Activated CD8-positive, alpha-beta memory T cell treated with anti-CD3 and anti-CD28 coated beads for 36 hours (primary cell): ENCODE data around the gene CHAC2. TPM values are rescaled to one million over a fixed set of nuclear protein-coding genes. Genes with fewer than 3 reads are reported as not detected.

Experiments used
- CTCF ChIA-PET: fragments of 350-600 bp; sonication (Branson Sonifier 250); formaldehyde crosslinking; loops from one replicate; lab custom pipeline; 2021; ENCODE audit warnings: antibody characterized with exemption; lab: Charles Lee
- POLR2A ChIA-PET: fragments of 350-600 bp; sonication (Branson Sonifier 250); formaldehyde crosslinking; loops from one replicate; lab custom pipeline; 2021; ENCODE audit warnings: antibody characterized with exemption; lab: Charles Lee
- total RNA-seq, 2 experiments: library from RNA; stranded (reverse); gene quantifications; one replicate each; pipeline ENCODE4 v1.2.3, GENCODE V29; 2021

The CHAC2 gene
- total RNA-seq, 2 experiments from 2014 or later: 24.9 to 25.7 TPM

- CTCF ChIA-PET: interaction anchor here (0.6 to 2.5 kb wide), 3 partner anchors 15 to 27 kb away, joined by 3 to 6 read pairs (median 4); no protein-coding TSS in a partner anchor
- POLR2A ChIA-PET: interaction anchor here (3.1 kb wide), 1 partner anchor 18 kb away, joined by 35 read pairs; the partner anchor contains the start of genes ASB3 and ERLEC1
Observed at GRCh38 chr2:53769318-53769945, 1.8 kb downstream of the CHAC2 start.

GRCh38 chr2:53770264-53770663 is 2.7 kb downstream of the CHAC2 start:
- ChIA-PET POLR2A (interaction anchor here (0.6 kb wide), 4 partner anchors 15 to 781 kb away, joined by 3 to 7 read pairs (median 5); no protein-coding TSS in a partner anchor), CTCF (interaction anchor here (0.6 kb wide), 1 partner anchor 26 kb away, joined by 3 read pairs; no protein-coding TSS in a partner anchor)

- ChIA-PET POLR2A (interaction anchor here (1.1 kb wide), 1 partner anchor 9 kb away, joined by 6 read pairs; the partner anchor contains the start of gene CHAC2), CTCF (no interaction called here)
Observed at GRCh38 chr2:53777134-53777533, 9.5 kb downstream of the CHAC2 start.

GRCh38 chr2:53778536-53779162 is 11.0 kb downstream of the CHAC2 start:
- POLR2A ChIA-PET: no interaction called here

GRCh38 chr2:53780056-53780455 is 12.5 kb downstream of the CHAC2 start:
- POLR2A ChIA-PET: interaction anchor here (0.9 kb wide), 1 partner anchor 12 kb away, joined by 4 read pairs; the partner anchor contains the start of gene CHAC2
- CTCF ChIA-PET: no interaction called here

More at GRCh38 chr2:53778536-53779162, 11.0 kb downstream of the CHAC2 start:
- CTCF ChIA-PET: no interaction called here

- CTCF ChIA-PET: no interaction called here
- POLR2A ChIA-PET: no interaction called here
Observed at GRCh38 chr2:53782676-53783075, 15.1 kb downstream of the CHAC2 start.

GRCh38 chr2:53784436-53784835 is 16.8 kb downstream of the CHAC2 start:
- POLR2A ChIA-PET: no interaction called here
- CTCF ChIA-PET: interaction anchor here (1.0 to 1.3 kb wide), 2 partner anchors 9 to 16 kb away, joined by 3 to 6 read pairs; partner anchors contain the start of gene CHAC2

GRCh38 chr2:53785366-53785765 is 17.8 kb downstream of the CHAC2 start:
- ChIA-PET CTCF (interaction anchor here (1.0 to 1.3 kb wide), 2 partner anchors 10 to 17 kb away, joined by 3 to 6 read pairs; partner anchors contain the start of gene CHAC2), POLR2A (interaction anchor here (0.6 to 3.3 kb wide), 2 partner anchors 15 to 18 kb away, joined by 6 to 35 read pairs; partner anchors contain the start of gene CHAC2)

GRCh38 chr2:53786352-53786704 is 18.7 kb downstream of the CHAC2 start:
- ChIA-PET POLR2A (interaction anchor here (0.8 to 3.3 kb wide), 2 partner anchors 19 to 772 kb away, joined by 3 to 35 read pairs; partner anchors contain the start of gene CHAC2), CTCF (interaction anchor here (1.0 kb wide), 1 partner anchor 15 kb away, joined by 3 read pairs; no protein-coding TSS in a partner anchor)

GRCh38 chr2:53786705-53787613 is 19.4 kb downstream of the CHAC2 start, which contains the start of the genes ASB3 and ERLEC1:
TSS of gene ASB3 (minus strand) at chr2:53786953. CDS start at chr2:53765572, 21,381 bp downstream.
TSS of gene ERLEC1 (plus strand) at chr2:53787044. CDS start at chr2:53787211, 167 bp downstream.
- POLR2A ChIA-PET: interaction anchor here (0.8 to 3.3 kb wide), 3 partner anchors 19 to 772 kb away, joined by 3 to 35 read pairs (median 3); partner anchors contain the start of gene CHAC2
- CTCF ChIA-PET: interaction anchor here (0.5 to 1.0 kb wide), 2 partner anchors 16 to 55 kb away, joined by 3 read pairs; no protein-coding TSS in a partner anchor

- POLR2A ChIA-PET: interaction anchor here (1.0 to 3.3 kb wide), 2 partner anchors 20 to 181 kb away, joined by 3 to 35 read pairs; partner anchors contain the start of gene CHAC2
- CTCF ChIA-PET: interaction anchor here (0.5 kb wide), 1 partner anchor 54 kb away, joined by 3 read pairs; no protein-coding TSS in a partner anchor
Observed at GRCh38 chr2:53787614-53788289, 20.1 kb downstream of the CHAC2 start.

- ChIA-PET CTCF (no interaction called here), POLR2A (no interaction called here)
Observed at GRCh38 chr2:53793261-53793660, 25.7 kb downstream of the CHAC2 start.

GRCh38 chr2:53793821-53794220 is 26.2 kb downstream of the CHAC2 start:
- ChIA-PET CTCF (no interaction called here), POLR2A (no interaction called here)

GRCh38 chr2:53801547-53801946 is 33.9 kb downstream of the CHAC2 start:
- POLR2A ChIA-PET: no interaction called here
- CTCF ChIA-PET: interaction anchor here (0.6 to 1.2 kb wide), 2 partner anchors 24 to 50 kb away, joined by 3 to 6 read pairs; no protein-coding TSS in a partner anchor

GRCh38 chr2:53802617-53803151 is 35.1 kb downstream of the CHAC2 start:
- ChIA-PET POLR2A (no interaction called here), CTCF (interaction anchor here (0.7 kb wide), 1 partner anchor 939 kb away, joined by 3 read pairs; no protein-coding TSS in a partner anchor)

- POLR2A ChIA-PET: no interaction called here
- CTCF ChIA-PET: no interaction called here
Observed at GRCh38 chr2:53811601-53812000, 44.0 kb downstream of the CHAC2 start.

- ChIA-PET POLR2A (no interaction called here), CTCF (interaction anchor here (1.1 kb wide), 1 partner anchor 59 kb away, joined by 6 read pairs; no protein-coding TSS in a partner anchor)
Observed at GRCh38 chr2:53813151-53813550, 45.5 kb downstream of the CHAC2 start.
